Stimulated activated CD4-positive, alpha-beta T cell treated with anti-CD3 and anti-CD28 coated beads, Interleukin-12 subunit alpha, Interleukin-12 subunit beta, amount 100 ng/mL, for 4 hours (primary cell): ENCODE results near the gene DPP10.

Source experiments
- DNase-seq: peaks from one replicate; pipeline ENCODE4 v3.0.0-alpha.2; 2020

The DPP10 gene

DNA sequence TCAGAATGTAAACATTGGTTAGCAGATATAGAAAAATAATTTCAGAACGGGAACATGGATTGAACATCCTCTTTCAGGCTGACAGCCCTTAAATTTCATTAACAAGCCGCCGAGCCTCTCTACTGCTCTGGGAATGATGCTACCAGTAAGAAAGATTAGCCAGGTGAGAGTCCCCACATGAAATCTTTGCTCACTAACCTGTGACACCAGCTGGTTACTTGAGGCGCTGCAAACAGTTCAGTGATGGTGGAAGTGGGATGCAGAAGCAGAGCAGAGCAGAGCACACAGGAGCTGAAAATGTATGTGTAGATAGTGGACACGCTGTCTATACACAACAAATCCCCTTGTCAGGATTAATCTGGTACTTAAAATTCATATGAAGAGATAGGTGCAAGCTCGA, 721.1 kb downstream of the DPP10 start:
- DNase-seq: no peak

DNA sequence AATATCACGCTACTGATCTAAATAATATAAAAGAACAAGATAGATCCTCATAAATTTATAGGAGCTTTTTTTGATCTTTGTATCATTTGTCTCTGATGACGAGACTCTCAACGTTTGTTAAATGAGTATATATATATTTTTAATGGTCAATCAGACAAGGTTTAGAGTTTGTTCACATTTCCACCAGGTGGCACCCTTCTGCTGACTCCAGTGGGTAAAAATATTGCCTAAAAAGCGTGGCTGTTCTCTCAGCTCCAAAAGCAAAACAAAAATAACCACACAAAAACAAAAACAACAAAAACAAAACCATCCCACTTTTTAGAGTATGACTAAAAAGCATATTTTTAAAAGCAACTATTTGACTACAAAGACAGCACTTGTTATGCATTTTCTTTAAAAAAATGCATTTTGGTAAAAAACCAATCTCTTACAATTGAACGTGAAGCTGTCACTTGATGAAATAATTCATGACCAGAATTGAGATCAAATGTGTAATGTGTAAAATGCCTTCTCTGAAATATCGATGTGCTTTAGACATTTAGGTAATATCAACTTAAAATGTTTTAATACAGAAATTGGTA, 723.2 kb downstream of the DPP10 start:
- no peak for DNase-seq

DNA sequence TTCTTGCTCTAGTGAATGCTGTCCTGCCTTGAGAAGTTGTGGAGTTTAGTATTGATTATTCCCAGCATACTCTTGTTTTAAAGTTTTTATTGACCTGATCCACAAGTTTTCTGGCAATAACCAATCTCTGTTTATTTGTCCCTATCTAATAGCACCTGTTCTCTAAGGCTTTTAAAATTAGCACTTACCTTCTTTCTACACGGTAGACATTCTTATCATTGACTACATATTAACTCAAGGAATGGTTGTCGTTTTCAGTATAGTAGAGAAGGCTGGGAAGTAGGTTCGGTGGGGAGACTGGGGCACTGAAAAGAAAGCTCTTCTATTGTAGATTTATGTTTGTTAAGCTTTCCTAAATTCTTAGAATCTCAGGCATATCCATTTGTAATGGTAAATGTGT, 726.0 kb downstream of the DPP10 start:
- no peak for DNase-seq

DNA sequence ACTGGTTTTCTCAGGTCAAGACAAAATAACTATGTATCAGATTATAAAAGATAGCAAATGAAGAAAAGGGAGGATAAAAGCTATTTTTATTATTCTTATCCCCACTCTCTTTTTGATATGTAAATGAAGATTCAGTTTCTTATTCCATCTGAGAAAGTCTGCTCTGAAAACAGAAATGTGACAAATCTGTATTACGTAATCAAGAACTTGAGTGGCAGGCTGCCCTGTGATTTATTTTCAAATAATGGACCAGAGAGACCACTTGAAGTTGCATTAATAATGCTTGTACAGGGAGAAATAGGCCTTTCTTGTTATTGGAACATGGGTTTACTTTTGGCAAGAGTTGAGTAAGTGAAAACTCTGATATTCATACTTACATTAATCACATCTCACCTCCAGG, 727.4 kb downstream of the DPP10 start:
- DNase-seq: no peak

DNA sequence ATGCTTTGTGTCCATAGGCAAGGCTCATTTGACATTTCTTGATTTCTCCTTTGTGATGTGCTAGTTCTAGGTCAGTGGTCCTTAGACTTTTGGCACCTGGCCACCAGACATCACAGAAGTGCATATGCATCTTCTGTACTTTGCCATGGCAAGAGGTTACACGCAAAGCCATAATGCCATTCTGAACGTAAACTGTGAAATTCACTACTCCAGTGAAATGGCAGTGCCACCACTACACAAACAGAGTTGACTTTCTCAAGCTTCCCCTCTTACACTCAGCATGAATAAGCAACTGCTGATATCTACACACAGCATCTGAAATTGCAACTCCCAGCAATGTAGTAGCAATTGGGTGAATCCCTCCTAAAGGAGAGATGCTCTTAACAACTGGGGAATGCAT, 729.3 kb downstream of the DPP10 start:
- DNase-seq: no peak

DNA sequence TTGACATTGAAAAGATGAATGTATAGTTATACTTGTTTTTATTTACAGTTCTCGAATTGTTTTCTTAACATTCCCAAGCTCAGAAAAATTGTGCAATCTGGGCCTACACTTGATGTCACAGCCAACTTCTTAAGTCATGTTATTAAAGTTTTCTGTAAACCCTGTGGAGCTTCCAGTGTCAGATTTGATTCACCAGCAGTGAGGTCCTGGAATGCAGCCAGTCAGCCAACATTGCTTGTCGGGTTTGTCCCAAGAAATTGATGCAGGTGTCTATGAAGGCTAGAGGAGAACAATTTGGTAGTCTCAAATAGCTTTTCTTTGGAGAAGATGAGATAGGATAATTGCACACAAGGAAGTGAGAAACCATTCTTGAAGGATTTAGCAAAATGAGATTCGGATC, 732.2 kb downstream of the DPP10 start:
- no peak for DNase-seq

DNA sequence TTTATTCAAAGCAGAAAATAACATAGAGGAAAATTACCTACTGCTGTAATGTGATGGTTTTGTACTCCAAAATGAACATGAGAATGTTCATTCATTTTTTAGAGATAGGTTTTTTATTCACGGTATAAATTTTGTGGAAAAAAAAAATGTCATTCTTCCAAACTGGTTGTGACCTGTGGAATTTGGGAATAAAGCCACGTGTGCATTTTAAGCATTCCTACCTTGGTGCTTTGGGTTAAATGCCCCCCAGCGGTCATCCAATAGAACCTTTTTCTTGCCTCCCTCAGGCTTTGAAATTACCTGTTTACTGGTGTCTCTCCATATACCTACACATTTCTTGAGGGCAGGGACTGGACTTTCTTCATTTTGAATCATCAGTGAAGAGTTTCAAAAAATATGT, 740.7 kb downstream of the DPP10 start:
- no peak for DNase-seq

DNA sequence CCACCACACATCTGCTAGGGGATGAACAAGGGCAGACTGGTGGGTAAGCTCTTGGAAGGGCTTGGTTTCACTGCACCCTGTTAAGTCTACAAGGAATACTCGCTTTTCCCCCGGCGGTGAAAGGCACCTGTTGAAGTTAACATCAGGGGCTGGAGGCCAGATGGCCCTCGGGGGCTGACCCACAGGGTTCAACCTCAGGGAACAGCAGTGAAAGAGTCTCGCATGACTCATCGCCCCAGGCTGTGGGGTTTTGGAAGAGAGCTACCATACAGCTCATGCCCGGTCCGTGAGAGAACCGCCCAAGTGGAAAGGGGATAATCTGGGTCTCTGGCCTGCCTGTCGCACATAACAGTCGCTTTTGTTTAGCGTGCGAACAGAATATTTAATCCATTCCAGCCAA, 748.0 kb downstream of the DPP10 start:
- DNase-seq: no peak

DNA sequence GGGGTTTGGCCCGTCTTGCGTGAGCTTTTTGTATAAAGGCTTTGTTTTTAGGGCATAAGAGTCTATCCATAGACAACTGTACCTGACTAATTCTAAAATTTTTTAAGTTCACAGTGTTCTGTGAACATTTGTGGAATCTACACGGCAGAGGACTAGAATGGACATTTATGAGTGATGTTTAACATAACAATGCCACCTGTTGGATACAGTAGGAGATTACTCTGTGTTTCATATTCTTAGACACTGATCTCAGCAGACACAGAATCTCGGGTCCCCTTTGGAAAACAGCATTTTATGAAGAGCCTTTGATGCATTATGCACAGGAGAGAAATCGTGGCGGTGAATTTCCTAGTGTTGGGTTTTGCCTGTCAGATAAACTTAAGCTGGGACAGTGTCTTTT, 752.2 kb downstream of the DPP10 start:
- DNase-seq: no peak

DNA sequence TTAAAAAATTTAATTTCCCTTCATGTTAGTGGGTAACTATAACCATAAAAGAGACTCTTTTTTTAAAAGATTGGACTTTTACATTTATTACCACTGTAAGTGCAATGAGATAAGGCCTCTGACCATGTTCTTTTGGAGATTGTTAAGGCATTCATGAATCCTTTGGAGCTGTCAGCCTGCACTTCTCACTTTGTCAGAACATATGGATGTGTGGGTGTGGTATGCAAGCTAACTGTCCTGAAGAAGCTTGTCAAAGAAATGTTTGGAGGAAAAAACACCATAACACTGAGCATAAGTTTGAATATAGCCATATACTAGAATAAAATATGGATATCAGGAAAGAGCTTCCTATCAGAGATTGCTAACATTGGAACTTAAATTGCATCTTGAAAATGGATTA, 754.1 kb downstream of the DPP10 start:
- no peak for DNase-seq

DNA sequence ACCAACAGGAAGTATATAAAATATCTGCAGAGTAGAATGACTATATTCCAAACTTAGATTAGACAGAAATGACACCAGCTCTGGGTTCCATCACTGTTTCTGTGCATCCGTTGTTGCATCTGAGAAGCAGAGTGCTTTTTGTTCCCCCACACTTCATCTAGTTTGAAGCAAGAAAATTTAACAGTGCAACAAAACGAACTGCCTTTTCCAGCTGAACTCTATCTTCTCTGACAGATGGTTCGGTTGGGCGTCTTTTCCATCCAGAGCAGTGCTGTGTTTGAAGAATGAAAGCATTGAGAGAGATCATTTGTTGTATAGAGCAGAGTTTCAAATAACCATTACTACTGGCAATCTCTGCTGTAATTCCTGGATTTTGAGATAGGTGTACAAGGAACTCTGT, 757.5 kb downstream of the DPP10 start:
- no peak for DNase-seq

DNA sequence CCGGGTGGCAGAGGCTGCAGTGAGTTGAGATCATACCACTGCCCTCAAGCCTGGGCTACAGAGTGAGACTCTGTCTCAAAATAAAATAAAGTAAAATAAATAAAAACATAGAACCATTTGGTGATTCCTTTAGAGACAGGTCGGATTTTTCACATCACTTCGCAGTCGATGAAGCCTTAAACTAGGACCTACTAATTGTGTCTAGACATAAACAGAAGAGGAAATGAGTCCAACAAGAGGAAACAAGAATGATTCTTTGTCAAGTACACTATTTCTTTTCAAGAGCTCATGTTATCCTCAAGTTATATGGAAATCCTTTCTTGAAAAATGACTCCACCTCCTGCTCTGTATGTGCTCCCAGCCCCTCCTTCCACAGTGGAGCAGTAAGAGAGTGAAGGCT, 758.9 kb downstream of the DPP10 start:
- DNase-seq: no peak

DNA sequence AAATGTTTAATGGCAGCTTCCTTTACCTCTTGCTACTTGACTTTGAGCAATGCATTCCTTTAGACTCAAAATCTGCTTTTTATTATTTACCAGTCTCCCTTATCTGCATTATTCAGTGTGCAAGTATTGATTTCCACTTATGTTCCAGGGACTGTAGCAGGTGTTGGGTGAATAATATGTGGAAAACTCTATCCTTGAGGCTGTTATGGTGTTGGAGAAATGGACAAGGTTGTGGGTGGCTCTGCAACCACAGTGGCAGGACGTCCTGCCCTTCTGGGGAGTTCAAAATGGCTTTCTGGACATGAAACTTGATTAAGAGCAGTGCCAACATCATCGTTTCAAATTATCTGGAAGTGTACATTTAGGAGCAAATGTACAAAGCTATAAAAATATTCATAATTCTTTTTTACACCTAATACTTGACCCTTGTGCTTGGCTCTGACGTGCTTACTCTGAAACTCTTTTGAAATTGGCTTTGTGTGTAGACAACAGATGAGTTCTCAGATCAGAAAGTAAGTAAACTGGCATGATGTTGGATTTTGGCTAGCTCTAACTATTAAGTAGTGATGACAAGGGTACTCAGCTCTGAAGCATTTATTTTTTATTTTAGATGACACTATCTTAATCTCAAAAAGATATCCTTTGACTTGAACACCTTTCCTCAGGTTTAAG, 766.2 kb downstream of the DPP10 start:
- no peak for DNase-seq

DNA sequence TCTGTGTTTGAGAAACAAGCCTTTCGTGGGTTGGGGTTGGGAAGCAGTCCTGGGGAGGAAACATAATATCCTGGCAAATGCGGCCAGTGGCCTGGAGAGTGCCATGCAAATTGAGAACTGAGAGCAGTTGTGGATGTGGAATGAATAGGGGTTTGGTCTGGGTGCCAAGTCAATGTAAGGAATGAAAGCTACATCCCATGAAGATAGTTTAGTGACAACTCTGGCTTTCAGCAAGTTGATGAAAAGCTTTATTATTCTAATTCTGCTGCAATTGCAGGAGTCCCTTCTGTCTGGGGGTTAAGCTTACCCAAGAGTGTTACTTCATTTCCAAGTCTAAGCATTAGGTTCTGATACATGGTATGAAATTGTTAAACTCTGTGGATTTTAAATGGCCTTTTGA, 771.6 kb downstream of the DPP10 start:
- DNase-seq: no peak

DNA sequence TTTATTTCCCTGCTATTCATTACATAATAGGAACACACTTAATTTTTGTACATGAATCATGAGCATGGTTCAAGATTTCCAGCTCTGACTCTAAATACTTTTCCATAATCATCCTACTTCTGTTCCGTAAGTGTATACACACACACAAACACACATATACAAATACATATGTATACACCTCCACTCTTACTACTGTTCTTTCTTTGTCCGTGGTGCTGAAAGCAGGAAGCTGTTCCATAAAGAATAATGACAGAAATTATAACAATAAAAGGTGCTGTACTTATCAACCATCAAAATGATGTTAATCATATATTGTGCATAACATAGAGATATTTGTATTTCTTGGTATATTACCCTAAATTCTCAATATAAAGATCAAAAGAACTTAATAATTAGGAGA, 776.9 kb downstream of the DPP10 start:
- DNase-seq: no peak

DNA sequence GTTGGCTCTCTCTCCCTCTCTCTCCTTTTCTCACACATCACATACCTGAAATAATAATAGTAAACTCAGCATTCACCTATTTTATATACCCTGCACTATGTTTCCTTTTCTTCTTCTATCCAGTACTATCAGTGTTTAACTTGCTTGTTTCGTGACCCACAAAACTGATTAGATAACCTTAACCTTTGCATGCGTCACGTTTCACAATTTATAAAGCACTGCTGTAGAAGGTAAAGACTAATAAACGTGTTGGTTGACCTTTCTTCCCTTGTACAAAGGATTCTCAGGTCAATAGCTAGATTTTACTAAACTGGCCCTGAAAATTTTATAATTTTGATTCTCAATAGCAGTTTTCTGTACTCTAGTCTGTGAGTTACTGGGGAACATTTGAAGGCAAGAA, 791.7 kb downstream of the DPP10 start:
- no peak for DNase-seq

DNA sequence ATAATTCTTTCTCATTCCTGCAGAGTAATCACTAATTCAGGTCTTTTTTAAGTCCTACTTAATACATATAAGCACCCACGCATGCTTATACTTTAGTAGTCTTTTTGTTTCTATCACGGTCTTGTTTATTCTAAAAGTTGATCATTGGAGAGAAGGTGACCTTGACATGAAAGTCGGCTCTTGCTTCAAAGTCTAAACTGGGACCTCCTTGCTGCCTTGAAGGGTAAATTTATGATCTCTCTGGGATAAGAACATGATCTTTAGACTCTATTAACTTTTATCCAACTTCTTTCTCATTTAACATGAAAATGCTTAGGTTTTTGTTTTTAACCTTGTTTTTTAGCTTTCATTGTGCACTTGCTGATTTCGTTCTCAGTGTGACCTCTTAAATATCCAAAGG, 792.3 kb downstream of the DPP10 start:
- DNase-seq: no peak

DNA sequence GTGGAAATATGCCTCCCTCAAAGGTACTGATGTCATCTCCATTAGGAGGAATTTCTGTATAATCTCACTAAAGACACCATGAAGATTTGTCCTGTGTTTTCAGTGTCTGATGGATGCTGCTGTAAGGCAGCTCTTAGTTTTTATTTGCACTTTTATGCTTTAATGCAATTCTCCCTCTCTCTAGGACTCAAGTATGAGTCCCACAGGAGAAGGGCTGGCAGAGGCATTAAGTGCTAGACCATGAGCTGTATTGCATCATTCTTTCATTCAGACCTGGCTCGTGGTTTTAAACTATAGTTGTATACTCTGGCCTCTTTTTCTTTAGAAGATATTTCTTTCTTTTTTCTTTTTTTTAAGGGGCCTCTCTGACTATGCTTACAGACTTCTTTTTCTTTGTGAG, 805.6 kb downstream of the DPP10 start:
- DNase-seq: no peak

DNA sequence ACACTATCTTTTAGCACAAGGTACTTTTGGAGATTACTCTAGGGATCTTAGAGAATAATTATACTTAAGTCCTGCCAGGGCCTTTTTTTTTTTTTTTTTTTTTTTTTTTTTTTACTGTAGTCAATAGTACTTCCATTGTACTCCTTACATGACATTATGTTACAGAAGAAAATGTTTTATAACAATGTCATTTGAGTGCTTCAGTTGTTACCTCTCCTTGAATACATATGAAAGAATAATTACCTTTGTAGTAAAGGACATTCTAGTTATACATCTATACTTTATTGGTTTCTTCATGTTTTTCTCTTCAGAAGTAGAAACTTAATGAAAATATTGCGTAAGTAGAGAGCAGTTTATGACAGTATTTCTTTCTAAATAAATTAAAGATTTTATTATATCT, 834.9 kb downstream of the DPP10 start:
- DNase-seq: no peak

DNA sequence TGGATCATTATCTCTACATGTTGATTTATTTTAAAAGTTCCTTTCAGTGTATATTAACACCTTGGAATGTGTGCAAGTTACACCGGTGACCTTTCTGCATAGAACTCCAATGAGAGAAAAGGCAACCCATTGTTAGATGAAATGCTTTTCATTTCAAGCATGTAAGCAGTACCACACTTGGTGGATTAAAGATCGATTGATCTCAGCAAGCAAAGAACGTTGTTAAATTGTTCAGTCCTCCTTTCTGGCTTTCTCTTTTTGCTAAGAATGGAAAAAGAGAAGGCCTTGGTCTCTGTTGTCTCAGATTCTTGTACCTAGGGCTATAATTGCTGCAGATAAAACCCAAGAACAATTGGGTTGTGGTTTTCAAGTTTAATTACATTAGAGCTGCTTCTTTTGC, 843.0 kb downstream of the DPP10 start:
- no peak for DNase-seq

DNA sequence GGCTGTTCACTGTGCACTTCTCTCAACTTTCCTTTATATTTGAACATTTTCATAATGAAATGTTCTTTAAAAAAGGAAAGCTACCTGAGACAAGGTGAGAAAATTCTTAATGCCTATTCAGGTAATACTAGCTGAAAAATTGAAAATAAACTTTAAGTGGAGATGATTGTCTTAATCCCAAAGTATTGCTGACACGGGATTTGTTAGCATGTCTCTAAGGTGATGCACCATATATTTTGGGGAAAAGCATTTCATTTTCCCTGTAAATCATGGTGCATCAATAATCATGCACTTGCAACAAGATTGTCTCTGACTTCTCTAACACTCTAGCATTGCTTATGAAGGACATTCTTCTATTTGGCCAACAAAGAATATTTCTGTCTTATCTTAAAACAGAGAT, 848.0 kb downstream of the DPP10 start:
- DNase-seq: no peak

DNA sequence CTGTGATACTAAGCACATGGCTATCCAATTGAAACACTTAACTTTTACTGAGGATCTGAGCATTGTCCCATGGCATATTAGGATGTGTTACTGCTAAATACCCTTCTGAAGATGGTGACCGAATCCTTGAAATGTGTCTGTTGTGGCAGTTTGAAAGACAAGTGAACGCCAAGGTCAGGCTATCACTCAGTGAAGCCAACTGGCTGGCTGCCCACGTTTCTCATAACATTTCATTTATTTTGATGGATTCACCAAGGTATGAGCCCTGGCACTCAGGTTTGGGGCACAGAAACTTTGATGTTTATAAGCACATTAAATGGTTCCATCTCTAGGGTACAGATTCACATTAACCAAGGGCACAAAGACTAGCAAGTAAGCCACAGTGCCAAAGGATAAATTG, 850.3 kb downstream of the DPP10 start:
- DNase-seq: no peak

DNA sequence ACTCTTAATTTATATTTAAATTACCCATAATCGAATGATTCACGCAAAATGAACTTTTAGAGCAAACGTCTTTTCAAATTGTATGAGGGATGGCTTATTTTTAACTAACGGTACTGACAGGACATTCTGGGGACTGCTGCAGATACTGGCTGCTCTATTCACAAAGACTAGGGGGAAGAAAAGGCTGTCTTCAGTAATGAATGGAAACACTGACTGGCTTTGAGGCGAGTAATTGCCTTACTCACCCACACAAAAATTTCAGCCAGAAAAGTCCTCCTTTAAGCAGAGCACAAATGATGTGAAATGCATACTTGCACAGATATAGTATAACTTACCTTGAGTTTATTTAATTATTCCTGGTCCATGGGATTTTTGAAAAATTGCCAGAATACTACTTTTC, 852.6 kb downstream of the DPP10 start:
- DNase-seq: no peak

DNA sequence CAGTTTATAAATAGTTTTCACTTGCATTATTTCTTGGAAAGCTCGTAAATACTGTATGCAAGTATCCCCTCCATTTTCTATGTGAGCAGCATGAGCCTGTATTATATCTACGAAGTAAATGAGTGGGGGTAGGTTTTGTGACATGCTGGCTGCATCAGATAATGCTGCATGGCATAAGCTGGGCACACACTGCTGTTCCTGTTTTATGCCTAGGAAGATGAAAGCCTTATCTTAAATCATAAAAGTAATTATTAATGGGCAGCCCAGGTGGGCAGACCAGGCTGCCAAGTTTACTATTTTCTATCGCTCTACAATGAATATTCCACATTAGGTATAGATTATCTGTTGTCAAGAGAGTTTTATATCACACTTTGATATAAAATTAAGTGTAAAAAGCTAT, 854.6 kb downstream of the DPP10 start:
- no peak for DNase-seq

DNA sequence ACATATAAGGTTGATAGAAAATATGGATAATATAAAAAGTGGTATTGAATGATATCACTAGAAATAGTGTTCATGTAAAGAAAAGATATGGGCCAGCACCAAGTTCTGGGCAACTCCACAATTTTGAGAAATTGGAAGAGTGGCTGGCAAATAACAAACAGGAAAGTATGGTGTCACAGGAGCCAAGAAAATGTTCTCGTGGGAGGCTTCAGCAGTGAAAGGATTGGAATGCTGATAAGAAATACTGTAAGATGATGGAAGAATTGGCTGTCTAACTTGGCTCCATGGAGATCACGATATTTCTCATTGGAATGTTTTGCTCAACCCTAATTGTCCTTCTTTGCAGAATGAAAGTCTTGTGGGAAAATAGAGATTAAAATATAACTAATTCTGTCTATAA, 856.8 kb downstream of the DPP10 start:
- DNase-seq: no peak

DNA sequence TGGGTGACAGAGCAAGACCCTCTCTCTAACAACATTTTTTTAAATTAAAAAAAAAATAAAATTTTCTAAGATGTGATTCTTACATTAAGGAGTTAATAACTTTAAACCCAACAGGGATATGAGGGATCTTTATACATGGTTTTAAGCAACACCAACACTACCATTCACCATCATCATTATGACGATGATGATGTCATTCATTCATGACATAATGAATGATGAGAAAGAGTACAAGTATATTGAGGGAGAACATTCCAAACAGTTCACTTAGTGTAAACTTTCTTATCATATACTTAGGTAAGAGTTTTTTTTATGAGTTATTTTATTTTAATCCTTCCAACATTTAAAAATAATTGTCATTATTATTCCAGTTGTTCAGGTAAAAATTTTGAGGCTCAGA, 863.3 kb downstream of the DPP10 start:
- no peak for DNase-seq
